ENCODE results near the gene ZNF708. TPM values are rescaled to one million over a fixed set of nuclear protein-coding genes. Genes with fewer than 3 reads are reported as not detected.

Gene ZNF708
- total and polyA plus RNA-seq, 9 of the 15 experiments (the other 6 are each of a cell fraction or from before 2014, with no cell fraction given) = 2.9 to 11.9 (median 6.7) TPM

DNA sequence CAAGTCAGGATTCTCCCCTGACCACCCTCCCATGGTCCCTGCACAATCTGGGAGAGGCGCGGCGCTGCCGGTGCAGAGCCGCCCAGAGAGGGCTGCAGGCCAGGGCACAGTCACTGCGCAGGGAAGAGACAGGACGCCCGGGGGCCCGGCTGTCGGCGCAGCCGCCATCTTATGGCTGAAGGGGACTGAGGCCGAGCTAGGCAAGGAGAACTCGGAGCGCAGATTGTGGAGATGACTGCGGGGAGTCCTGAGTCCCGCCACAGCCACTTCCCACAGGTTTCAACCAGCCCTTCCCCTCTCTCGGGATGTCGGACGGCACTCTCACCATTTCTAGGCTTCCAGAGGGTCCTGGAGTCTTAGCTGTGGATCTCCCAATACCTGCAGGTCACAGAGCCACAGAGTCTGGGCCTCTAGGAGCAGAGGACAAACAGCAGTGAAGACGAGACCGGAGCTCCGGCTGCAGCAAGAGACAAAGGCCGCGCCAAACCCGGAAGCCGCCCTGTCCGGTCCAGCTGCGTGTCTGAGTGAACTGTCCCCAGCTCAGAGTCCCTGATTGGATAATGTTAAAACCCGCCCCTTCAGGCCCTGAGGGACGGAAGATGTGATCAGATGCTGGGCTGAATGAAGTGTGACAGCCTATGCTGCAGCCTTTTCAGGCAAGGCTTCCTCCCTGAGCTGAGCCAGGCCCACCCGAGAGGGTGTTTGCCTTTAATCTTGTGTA is at the start of gene ZNF708 (continued):
- TF ChIP-seq NR2C2 (CRISPR knock-in tag; IDR thresholded peaks at IDR 0.05) (no peak), NR2C2 (tag; IDR thresholded peaks at IDR 0.05) (peak; percentile 34; the same call in 1 of the 2 replicates), ZNF354B (CRISPR knock-in tag; IDR thresholded peaks at IDR 0.05) (no peak), PHTF2 (CRISPR knock-in tag; IDR thresholded peaks at IDR 0.05) (no peak), NBN (IDR thresholded peaks at IDR 0.05; ENCODE audit: low read depth) (no peak), ZNF316 (IDR thresholded peaks at IDR 0.05) (no peak), ZNF140 (CRISPR knock-in tag; IDR thresholded peaks at IDR 0.05) (no peak), TOE1 (IDR thresholded peaks at IDR 0.05; ENCODE audit: borderline replicate concordance) (no peak), TOE1 (CRISPR knock-in tag; IDR thresholded peaks at IDR 0.05; ENCODE audit: borderline replicate concordance, low read depth) (no peak), SRSF9 (IDR thresholded peaks at IDR 0.05; ENCODE audit: borderline replicate concordance, low read depth, low read length) (no peak), NEUROD1 (IDR thresholded peaks at IDR 0.05; ENCODE audit: borderline replicate concordance, low read depth, low read length, partially characterized antibody) (no peak), KAT8 (IDR thresholded peaks at IDR 0.05; ENCODE audit: low read depth) (0 out of 2 replicates have a peak, but pooled peaks have one; percentile 25), IFI16 (CRISPR knock-in tag; IDR thresholded peaks at IDR 0.05) (no peak), ZBED1 (IDR thresholded peaks at IDR 0.05) (no peak), GTF2E2 (tag; IDR thresholded peaks at IDR 0.05) (peak; percentile 61; the same call in 1 of the 2 replicates), ZFP1 (CRISPR knock-in tag; IDR thresholded peaks at IDR 0.05) (no peak), TAF9B (IDR thresholded peaks at IDR 0.05; ENCODE audit: partially characterized antibody) (no peak), GATAD2A (IDR thresholded peaks at IDR 0.05) (no peak), ZNF165 (CRISPR knock-in tag; IDR thresholded peaks at IDR 0.05; ENCODE audit: borderline replicate concordance) (no peak), C11orf30 (IDR thresholded peaks at IDR 0.05; ENCODE audit: low read depth) (no peak), ZNF778 (CRISPR knock-in tag; IDR thresholded peaks at IDR 0.05) (no peak), NFRKB (IDR thresholded peaks at IDR 0.05; ENCODE audit: low read depth) (peak; percentile 62; the same call in 1 of the 2 replicates), FOXA1 (IDR thresholded peaks at IDR 0.05; ENCODE audit: borderline replicate concordance) (no peak), CBFA2T2 (conservative IDR thresholded peaks at IDR 0.05) (no peak), TAL1 (IDR thresholded peaks at IDR 0.05) (no peak), SMARCA5 (IDR thresholded peaks at IDR 0.05) (no peak), BHLHE40 (IDR thresholded peaks at IDR 0.05; ENCODE audit: low read length) (0 out of 2 replicates have a peak, but pooled peaks have one; percentile 9), HEY1 (CRISPR knock-in tag; IDR thresholded peaks at IDR 0.05; ENCODE audit: borderline replicate concordance) (no peak)
- TF ChIP-seq, protein P1, sequence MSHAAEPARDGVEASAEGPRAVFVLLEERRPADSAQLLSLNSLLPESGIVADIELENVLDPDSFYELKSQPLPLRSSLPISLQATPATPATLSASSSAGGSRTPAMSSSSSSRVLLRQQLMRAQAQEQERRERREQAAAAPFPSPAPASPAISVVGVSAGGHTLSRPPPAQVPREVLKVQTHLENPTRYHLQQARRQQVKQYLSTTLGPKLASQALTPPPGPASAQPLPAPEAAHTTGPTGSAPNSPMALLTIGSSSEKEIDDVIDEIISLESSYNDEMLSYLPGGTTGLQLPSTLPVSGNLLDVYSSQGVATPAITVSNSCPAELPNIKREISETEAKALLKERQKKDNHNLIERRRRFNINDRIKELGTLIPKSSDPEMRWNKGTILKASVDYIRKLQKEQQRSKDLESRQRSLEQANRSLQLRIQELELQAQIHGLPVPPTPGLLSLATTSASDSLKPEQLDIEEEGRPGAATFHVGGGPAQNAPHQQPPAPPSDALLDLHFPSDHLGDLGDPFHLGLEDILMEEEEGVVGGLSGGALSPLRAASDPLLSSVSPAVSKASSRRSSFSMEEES (CRISPR knock-in tag; IDR thresholded peaks at IDR 0.05) = no peak
- TF ChIP-seq, protein P2, sequence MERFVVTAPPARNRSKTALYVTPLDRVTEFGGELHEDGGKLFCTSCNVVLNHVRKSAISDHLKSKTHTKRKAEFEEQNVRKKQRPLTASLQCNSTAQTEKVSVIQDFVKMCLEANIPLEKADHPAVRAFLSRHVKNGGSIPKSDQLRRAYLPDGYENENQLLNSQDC (CRISPR knock-in tag; IDR thresholded peaks at IDR 0.05) = no peak

All from K562 (cell line).